ENCODE results near the gene PLEKHG4. TPM values are rescaled to one million over a fixed set of nuclear protein-coding genes. Genes with fewer than 3 reads are reported as not detected.

PLEKHG4 gene
- total and polyA plus RNA-seq, 9 of the 15 experiments (the other 6 are each of a cell fraction or from before 2014, with no cell fraction given) = 3.7 to 36.8 (median 17.9) TPM

GRCh38 chr16:67279296-67280089, at the start of gene PLEKHG4 (continued):
- TF ChIP-seq MGA (IDR thresholded peaks at IDR 0.05) (peak; percentile 89), YY1 (IDR thresholded peaks at IDR 0.05; ENCODE audit: borderline replicate concordance in 1 of 3, control insufficient read depth in 1 of 3, extremely low read depth in 1 of 3, insufficient read depth in 3 of 3, insufficient read length in 1 of 3, insufficient replicate concordance in 2 of 3, low read depth in 1 of 3, low read length in 2 of 3) (peak in 2 of 3 experiments; percentile 73 to 74), RBBP5 (IDR thresholded peaks at IDR 0.05; ENCODE audit: borderline replicate concordance, insufficient read depth, low read length, poor library complexity, severe bottlenecking) (peak; percentile 81), VEZF1 (CRISPR knock-in tag; IDR thresholded peaks at IDR 0.05) (peak; percentile 87), KAT7 (CRISPR knock-in tag; IDR thresholded peaks at IDR 0.05; ENCODE audit: borderline replicate concordance) (peak; percentile 92), BCLAF1 (IDR thresholded peaks at IDR 0.05; ENCODE audit: borderline replicate concordance in 1 of 2, control insufficient read depth in 1 of 2, low read depth in 2 of 2, low read length in 1 of 2) (peak in 1 of 2 experiments; percentile 90; a peak in 2 of 4 replicates), NRF1 (conservative IDR thresholded peaks at IDR 0.05 in 1 of 2, IDR thresholded peaks at IDR 0.05 in 1 of 2) (peak in 1 of 2 experiments; percentile 27; a peak in 1 of 4 replicates)
